Measurements from ENCODE around the gene KIR3DL1.
"Not testable (repeated sequence)": the region's sequence is repeated elsewhere in the genome, so short reads cannot be mapped to it uniquely, and the experiment has no call there.

The KIR3DL1 gene

GRCh38 chr19:54858476-54858875, 42.2 kb downstream of the KIR3DL1 start:
- H3K36me3 ChIP-seq (ENCODE audit: control insufficient read depth, low read depth, low read length); H3K27me3 ChIP-seq (ENCODE audit: control insufficient read depth, insufficient read depth, low read length); H3K9ac ChIP-seq (ENCODE audit: low read length); H3K4me1 ChIP-seq (ENCODE audit: control insufficient read depth, low read depth, low read length); H3K27ac ChIP-seq (ENCODE audit: low read length); H3K9me3 ChIP-seq (ENCODE audit: control insufficient read depth, low read depth, low read length); H3K4me3 ChIP-seq (ENCODE audit: low read length): not testable (repeated sequence)

- H3K27ac ChIP-seq (ENCODE audit: low read length); H3K9ac ChIP-seq (ENCODE audit: low read length); H3K4me1 ChIP-seq (ENCODE audit: control insufficient read depth, low read depth, low read length); H3K9me3 ChIP-seq (ENCODE audit: control insufficient read depth, low read depth, low read length); H3K4me3 ChIP-seq (ENCODE audit: low read length); H3K27me3 ChIP-seq (ENCODE audit: control insufficient read depth, insufficient read depth, low read length); H3K36me3 ChIP-seq (ENCODE audit: control insufficient read depth, low read depth, low read length): not testable (repeated sequence)
Measured at GRCh38 chr19:54859421-54859820, 43.2 kb downstream of the KIR3DL1 start.

GRCh38 chr19:54863459-54863858, 47.2 kb downstream of the KIR3DL1 start:
- H3K4me3 ChIP-seq (ENCODE audit: low read length); H3K4me1 ChIP-seq (ENCODE audit: control insufficient read depth, low read depth, low read length); H3K36me3 ChIP-seq (ENCODE audit: control insufficient read depth, low read depth, low read length); H3K9ac ChIP-seq (ENCODE audit: low read length); H3K9me3 ChIP-seq (ENCODE audit: control insufficient read depth, low read depth, low read length); H3K27ac ChIP-seq (ENCODE audit: low read length); H3K27me3 ChIP-seq (ENCODE audit: control insufficient read depth, insufficient read depth, low read length): not testable (repeated sequence)

- Histone ChIP-seq H3K9ac (ENCODE audit: low read length) (no peak overlapping the region), H3K36me3 (ENCODE audit: control insufficient read depth, low read depth, low read length) (no peaks in the 10 kb centered on the region), H3K9me3 (ENCODE audit: control insufficient read depth, low read depth, low read length) (peaks cover 4% of the 10 kb centered on the region), H3K27ac (ENCODE audit: low read length) (no peak overlapping the region), H3K27me3 (ENCODE audit: control insufficient read depth, insufficient read depth, low read length) (no peaks in the 10 kb centered on the region), H3K4me1 (ENCODE audit: control insufficient read depth, low read depth, low read length) (no peaks in the 10 kb centered on the region), H3K4me3 (ENCODE audit: low read length) (no peak overlapping the region)
Measured at GRCh38 chr19:54871696-54872095, 55.4 kb downstream of the KIR3DL1 start.

GRCh38 chr19:54873990-54874389, 57.7 kb downstream of the KIR3DL1 start, which contains the start of gene FCAR:
TSS of gene FCAR (plus strand) at chr19:54874235. CDS start at chr19:54874290, 55 bp downstream.
- Histone ChIP-seq H3K36me3 (ENCODE audit: control insufficient read depth, low read depth, low read length) (no peaks in the 10 kb centered on the region), H3K4me1 (ENCODE audit: control insufficient read depth, low read depth, low read length) (no peaks in the 10 kb centered on the region), H3K27me3 (ENCODE audit: control insufficient read depth, insufficient read depth, low read length) (no peaks in the 10 kb centered on the region), H3K9me3 (ENCODE audit: control insufficient read depth, low read depth, low read length) (peaks cover 4% of the 10 kb centered on the region), H3K27ac (ENCODE audit: low read length) (no peak within 1 kb of the TSS), H3K9ac (ENCODE audit: low read length) (no peak within 1 kb of the TSS), H3K4me3 (ENCODE audit: low read length) (no peak within 1 kb of the TSS)

GRCh38 chr19:54875506-54875905, 59.2 kb downstream of the KIR3DL1 start:
- Histone ChIP-seq H3K9me3 (ENCODE audit: control insufficient read depth, low read depth, low read length) (peaks cover 4% of the 10 kb centered on the region), H3K4me3 (ENCODE audit: low read length) (no peak overlapping the region), H3K9ac (ENCODE audit: low read length) (no peak overlapping the region), H3K36me3 (ENCODE audit: control insufficient read depth, low read depth, low read length) (no peaks in the 10 kb centered on the region), H3K27me3 (ENCODE audit: control insufficient read depth, insufficient read depth, low read length) (peaks cover 2% of the 10 kb centered on the region), H3K27ac (ENCODE audit: low read length) (no peak overlapping the region), H3K4me1 (ENCODE audit: control insufficient read depth, low read depth, low read length) (no peaks in the 10 kb centered on the region)

- H3K27ac ChIP-seq (ENCODE audit: low read length) = no peak overlapping the region
Measured at GRCh38 chr19:54877471-54877870, 61.2 kb downstream of the KIR3DL1 start.

More at GRCh38 chr19:54877471-54877870, 61.2 kb downstream of the KIR3DL1 start:
- peaks cover 9% of the 10 kb centered on the region for H3K27me3 ChIP-seq (ENCODE audit: control insufficient read depth, insufficient read depth, low read length)
- no peaks in the 10 kb centered on the region for H3K4me1 ChIP-seq (ENCODE audit: control insufficient read depth, low read depth, low read length)
- H3K9me3 ChIP-seq (ENCODE audit: control insufficient read depth, low read depth, low read length) = no peaks in the 10 kb centered on the region
- H3K4me3 ChIP-seq (ENCODE audit: low read length) = no peak overlapping the region
- no peak overlapping the region for H3K9ac ChIP-seq (ENCODE audit: low read length)
- H3K36me3 ChIP-seq (ENCODE audit: control insufficient read depth, low read depth, low read length) = no peaks in the 10 kb centered on the region

All from iPS-18a (cell line).